H1 (cell line): ENCODE measurements around the gene LRRC9. TPM values are rescaled to one million over a fixed set of nuclear protein-coding genes. Genes with fewer than 3 reads are reported as not detected.

Experiments used
- CTCF ChIA-PET: fragments of 300-600 bp; sonication (Branson Sonifier 250); formaldehyde crosslinking; loops from one replicate; lab custom pipeline; 2021; ENCODE audit not compliant: partially characterized antibody; lab: Charles Lee
- POLR2A ChIA-PET: fragments of 300-600 bp; sonication (Branson Sonifier 250); formaldehyde crosslinking; loops from one replicate; lab custom pipeline; 2021; ENCODE audit warnings: inconsistent platforms; ENCODE audit not compliant: partially characterized antibody; lab: Charles Lee
- DNase-seq, 2 experiments: peaks; one replicate each; pipeline versions ENCODE4 v3.0.0 to v3.0.0-alpha.2; 2010 to 2022; ENCODE audit warnings: low spot score in 2 of 2, low read depth in 1 of 2, mixed read lengths in 1 of 2
- FAIRE-seq: peaks from 2 replicates; lab custom pipeline; 2011; peaks lifted over from hg19 to GRCh38; lab: Jason Lieb, UNC
- H2AFZ ChIP-seq: 2 replicates; pipeline ENCODE4 v1.8.1; 2012; ENCODE audit warnings: low read length, inconsistent platforms
- H2AK5ac ChIP-seq: 2 replicates; pipeline ENCODE4 v1.6.1; 2013; ENCODE audit warnings: low read depth, low read length
- H2BK120ac ChIP-seq: replicated peaks from 2 replicates; pipeline ENCODE3; 2013; ENCODE audit warnings: low read depth, low read length, inconsistent platforms
- H2BK12ac ChIP-seq: 2 replicates; pipeline ENCODE4 v1.6.1; 2013; ENCODE audit warnings: low read depth, low read length
- H2BK15ac ChIP-seq: 2 replicates; pipeline ENCODE4 v1.6.1; 2013; ENCODE audit warnings: low read length
- H2BK20ac ChIP-seq: 2 replicates; pipeline ENCODE4 v1.6.1; 2013; ENCODE audit warnings: low read length
- H2BK5ac ChIP-seq: 2 replicates; pipeline ENCODE4 v1.6.1; 2013; ENCODE audit warnings: low read depth, low read length
- H3K14ac ChIP-seq: 2 replicates; pipeline ENCODE4 v1.6.1; 2013; ENCODE audit warnings: inconsistent platforms; ENCODE audit not compliant: insufficient read length
- H3K18ac ChIP-seq: 2 replicates; pipeline ENCODE4 v1.6.1; 2013; ENCODE audit warnings: low read length; ENCODE audit errors: extremely low read depth
- H3K23ac ChIP-seq: 2 replicates; pipeline ENCODE4 v1.6.1; 2013; ENCODE audit warnings: inconsistent platforms; ENCODE audit not compliant: insufficient read length
- H3K23me2 ChIP-seq: 2 replicates; pipeline ENCODE4 v1.6.1; 2013; ENCODE audit warnings: low read depth, low read length
- H3K27ac ChIP-seq: 2 replicates; pipeline ENCODE4 v1.6.1; 2011; ENCODE audit warnings: low read depth, low read length, inconsistent platforms
- H3K27me3 ChIP-seq, 4 experiments: replicated peaks in 1 of 4; 1 replicate in 1 of 4; 2 replicates in 3 of 4; pipeline versions ENCODE4 v1.6.1 to v1.8.1; 2011 to 2013; ENCODE audit warnings: low read length in 3 of 4, mild to moderate bottlenecking in 3 of 4, inconsistent platforms in 2 of 4, mixed read lengths in 2 of 4, moderate library complexity in 1 of 4; ENCODE audit not compliant: control insufficient read depth in 3 of 4, insufficient read depth in 3 of 4; ENCODE audit errors: extremely low read depth in 1 of 4
- H3K36me3 ChIP-seq, 4 experiments: 2 replicates each; pipeline versions ENCODE4 v1.6.1 to v1.8.1; 2011 to 2013; ENCODE audit warnings: mild to moderate bottlenecking in 4 of 4, low read length in 3 of 4, moderate library complexity in 2 of 4, control low read depth in 1 of 4, inconsistent platforms in 1 of 4; ENCODE audit not compliant: insufficient read depth in 4 of 4, control insufficient read depth in 2 of 4
- H3K4ac ChIP-seq: replicated peaks from 2 replicates; pipeline ENCODE3; 2013; ENCODE audit warnings: low read length, low read depth, mixed read lengths, inconsistent platforms; ENCODE audit not compliant: insufficient read length
- H3K4me1 ChIP-seq, 4 experiments: replicated peaks in 1 of 4; 1 replicate in 1 of 4; 2 replicates in 3 of 4; pipeline versions ENCODE4 v1.6.1 to v1.8.1; 2011 to 2013; ENCODE audit warnings: low read length in 3 of 4, inconsistent platforms in 2 of 4, mixed read lengths in 1 of 4; ENCODE audit not compliant: insufficient read depth in 4 of 4, control insufficient read depth in 3 of 4
- H3K4me2 ChIP-seq, 2 experiments: 2 replicates each; pipeline versions ENCODE4 v1.6.1 to v1.8.1; 2011 to 2013; ENCODE audit warnings: low read depth in 2 of 2, low read length in 2 of 2, control low read depth in 1 of 2, inconsistent platforms in 1 of 2, mild to moderate bottlenecking in 1 of 2; ENCODE audit not compliant: insufficient read depth in 1 of 2
- H3K4me3 ChIP-seq, 4 experiments: fragments of 200-600, 300-600 bp in 1 of 4; sonication (generic), shearing (Covaris generic), sonication (Bioruptor Twin) in 1 of 4; 2 replicates each; pipeline versions ENCODE4 v1.5.1 to v1.8.1; 2011 to 2016; ENCODE audit warnings: low read length in 4 of 4, low read depth in 3 of 4, control low read depth in 2 of 4, inconsistent platforms in 2 of 4, mild to moderate bottlenecking in 2 of 4, mixed read lengths in 1 of 4, moderate library complexity in 1 of 4; ENCODE audit not compliant: insufficient read depth in 2 of 4; ENCODE audit errors: extremely low read depth in 1 of 4
- H3K56ac ChIP-seq: replicated peaks from 2 replicates; pipeline ENCODE3; 2013; ENCODE audit warnings: low read depth, mild to moderate bottlenecking, mixed read lengths, low read length, inconsistent platforms; ENCODE audit not compliant: insufficient read length
- H3K79me1 ChIP-seq: 2 replicates; pipeline ENCODE4 v1.6.1; 2013; ENCODE audit warnings: low read depth, low read length, control low read depth
- H3K79me2 ChIP-seq, 2 experiments: 2 replicates each; pipeline versions ENCODE4 v1.6.1 to v1.8.1; 2012 to 2013; ENCODE audit warnings: low read length in 2 of 2, mild to moderate bottlenecking in 2 of 2, inconsistent platforms in 1 of 2; ENCODE audit not compliant: insufficient read depth in 2 of 2, control insufficient read depth in 1 of 2
- H3K9ac ChIP-seq, 4 experiments: replicated peaks in 1 of 4; 1 replicate in 1 of 4; 2 replicates in 3 of 4; pipeline versions ENCODE4 v1.6.1 to v1.8.1; 2011 to 2013; ENCODE audit warnings: low read depth in 3 of 4, low read length in 3 of 4, control low read depth in 2 of 4, mild to moderate bottlenecking in 2 of 4, moderate library complexity in 2 of 4, inconsistent platforms in 1 of 4; ENCODE audit errors: extremely low read depth in 1 of 4
- H3K9me3 ChIP-seq, 2 experiments: 2 replicates each; pipeline versions ENCODE4 v1.6.1 to v1.8.1; 2012 to 2013; ENCODE audit warnings: mild to moderate bottlenecking in 2 of 2, moderate library complexity in 2 of 2, control low read depth in 1 of 2, inconsistent platforms in 1 of 2, low read depth in 1 of 2, low read length in 1 of 2, mixed read lengths in 1 of 2; ENCODE audit not compliant: insufficient read depth in 2 of 2
- H4K20me1 ChIP-seq, 2 experiments: replicated peaks in 1 of 2; 2 replicates each; pipeline versions ENCODE3 to v1.8.1; 2011 to 2013; ENCODE audit warnings: inconsistent platforms in 2 of 2, low read length in 2 of 2, mild to moderate bottlenecking in 1 of 2; ENCODE audit not compliant: insufficient read depth in 2 of 2, control insufficient read depth in 1 of 2
- H4K5ac ChIP-seq: 2 replicates; pipeline ENCODE4 v1.6.1; 2013; ENCODE audit warnings: low read length, low read depth, mixed read lengths, inconsistent platforms; ENCODE audit not compliant: insufficient read length
- H4K8ac ChIP-seq: 2 replicates; pipeline ENCODE4 v1.8.0; 2013; ENCODE audit warnings: mild to moderate bottlenecking, moderate library complexity, low read length, inconsistent platforms; ENCODE audit not compliant: insufficient read depth; ENCODE audit errors: extremely low read depth
- H4K91ac ChIP-seq: replicated peaks from 2 replicates; pipeline ENCODE3; 2013; ENCODE audit warnings: low read length, mixed read lengths, inconsistent platforms; ENCODE audit not compliant: insufficient read length
- ATF3 ChIP-seq: IDR thresholded peaks from 2 replicates; pipeline ENCODE4 v1.6.1; 2011; ENCODE audit warnings: low read depth, mild to moderate bottlenecking, low read length; ENCODE audit not compliant: insufficient read depth
- CBX5 ChIP-seq: fragments of 300-800, 300-1000 bp; sonication (generic); IDR thresholded peaks from 2 replicates; pipeline ENCODE4 v1.7.1; 2016; ENCODE audit warnings: antibody characterized with exemption, low read length, low read depth
- CEBPB ChIP-seq: IDR thresholded peaks from 2 replicates; pipeline ENCODE4 v1.6.1; 2012; ENCODE audit warnings: low read depth, low read length
- CTBP2 ChIP-seq: IDR thresholded peaks from 2 replicates; pipeline ENCODE4 v1.7.0; 2011; ENCODE audit warnings: borderline replicate concordance, mild to moderate bottlenecking, moderate library complexity, mixed read lengths, low read length; ENCODE audit not compliant: insufficient read depth, insufficient read length
- EP300 ChIP-seq, 2 experiments: IDR thresholded peaks; 1 replicate in 1 of 2; 2 replicates in 1 of 2; pipeline ENCODE4 v1.6.1; 2011 to 2012; ENCODE audit warnings: low read depth in 2 of 2, low read length in 2 of 2, mild to moderate bottlenecking in 2 of 2, borderline replicate concordance in 1 of 2, inconsistent platforms in 1 of 2, moderate library complexity in 1 of 2
- EZH2 ChIP-seq: fragments of 200-600 bp; sonication (generic); IDR thresholded peaks from 2 replicates; pipeline ENCODE4 v1.7.1; 2012; ENCODE audit warnings: low read depth, mild to moderate bottlenecking, moderate library complexity, low read length, inconsistent platforms; ENCODE audit not compliant: severe bottlenecking
- FOSL1 ChIP-seq: IDR thresholded peaks from 2 replicates; pipeline ENCODE4 v1.6.1; 2011; ENCODE audit warnings: mild to moderate bottlenecking, low read depth, low read length, moderate library complexity; ENCODE audit not compliant: insufficient read depth
- GABPA ChIP-seq: IDR thresholded peaks from 2 replicates; pipeline ENCODE4 v1.6.1; 2011; ENCODE audit warnings: mild to moderate bottlenecking, low read length, moderate library complexity, borderline replicate concordance; ENCODE audit not compliant: insufficient read depth
- HDAC6 ChIP-seq: IDR thresholded peaks from one replicate; pipeline ENCODE4 v1.7.1; 2012; ENCODE audit warnings: low read depth, mild to moderate bottlenecking, inconsistent platforms, low read length, moderate library complexity
- KDM5A ChIP-seq: fragments of 200-600 bp; IDR thresholded peaks from 2 replicates; pipeline ENCODE4 v1.7.1; 2012; ENCODE audit warnings: mild to moderate bottlenecking, low read length, inconsistent platforms, mixed read lengths
- NRF1 ChIP-seq: IDR thresholded peaks from 2 replicates; pipeline ENCODE4 v1.6.1; 2011; ENCODE audit warnings: mild to moderate bottlenecking, low read depth, low read length, improper control_type of control experiment
- SP1 ChIP-seq: IDR thresholded peaks from 2 replicates; pipeline ENCODE4 v1.6.1; 2011; ENCODE audit warnings: low read depth, low read length
- SRF ChIP-seq: IDR thresholded peaks from 2 replicates; pipeline ENCODE4 v1.6.1; 2011; ENCODE audit warnings: mild to moderate bottlenecking, low read depth, low read length, moderate library complexity
- WGBS, 2 experiments: shearing (Covaris generic) in 1 of 2; methylation state at CpG; one replicate each; pipeline versions ENCODE4 v1.1.6 to v1.1.7; 2013 to 2015; ENCODE audit warnings: low lambda C conversion rate in 2 of 2, mixed read lengths in 2 of 2, inconsistent platforms in 1 of 2, low coverage in 1 of 2, missing lambda C conversion rate in 1 of 2; ENCODE audit not compliant: insufficient replicate concordance in 2 of 2, insufficient coverage in 1 of 2, insufficient read length in 1 of 2; ENCODE audit errors: extremely low coverage in 1 of 2, missing lambda C conversion rate in 1 of 2; 5-methylcytosine and 5-hydroxymethylcytosine counted together
- polyA plus RNA-seq, 7 experiments: library from polyadenylated mRNA; depleted of rRNA in 3 of 7; stranded (reverse) in 5 of 7; unstranded in 2 of 7; fragments of >200 nt in 5 of 7; fragments of 200-250 nt in 2 of 7; gene quantifications; 1 replicate in 5 of 7; 2 replicates in 1 of 7; 4 replicates in 1 of 7; pipeline versions ENCODE4 v1.2.1 to v1.2.3, GENCODE V29; 2011 to 2013; ENCODE audit warnings: missing spikeins in 2 of 7, mixed read lengths in 2 of 7
- total RNA-seq: library from RNA; stranded (reverse); fragmentation: NEBNext Ultra II Directional; extraction: Animal tissue kit (Norgen Biotek cat#: 25700); gene quantifications from 2 replicates; pipeline ENCODE4 v1.2.1, GENCODE V29; 2021

The LRRC9 gene
- total and polyA plus RNA-seq, 2 of the 8 experiments (the other 6 are each of a cell fraction or from before 2014, with no cell fraction given): 0.12 to 0.84 TPM

- Histone ChIP-seq H4K91ac (no peak overlapping the region), H2BK120ac (no peak overlapping the region), H3K4me2 (no peak overlapping the region), H3K18ac (no peak overlapping the region), H2BK15ac (no peak overlapping the region), H4K8ac (no peak overlapping the region), H3K36me3 (no peaks in the 10 kb centered on the region), H3K79me2 (no peaks in the 10 kb centered on the region), H2BK20ac (no peak overlapping the region), H3K4ac (no peak overlapping the region), H3K23me2 (no peaks in the 10 kb centered on the region), H3K27ac (no peak overlapping the region), H3K14ac (no peak overlapping the region), H3K4me1 (no peaks in the 10 kb centered on the region), H3K9ac (no peak overlapping the region), H2BK12ac (no peak overlapping the region), H3K79me1 (no peaks in the 10 kb centered on the region), H2BK5ac (no peak overlapping the region), H4K20me1 (no peaks in the 10 kb centered on the region), H3K56ac (no peak overlapping the region), H3K4me3 (no peak overlapping the region), H3K23ac (no peak overlapping the region), H4K5ac (no peak overlapping the region), H2AK5ac (no peak overlapping the region), H3K9me3 (peaks cover 5 to 8% of the 10 kb centered on the region in 2 experiments; a peak in 3 of 4 replicates), H3K27me3 (no peaks in the 10 kb centered on the region), H2AFZ (no peak overlapping the region)
- ChIA-PET CTCF (interaction anchor here (6.8 kb wide), 1 partner anchor 21 kb away, joined by 47 read pairs; no protein-coding TSS in a partner anchor), POLR2A (no interaction called here)
- WGBS, 2 experiments: 83% methylated on average over 1 of the region's 1 CpG; no CpG with 5 or more reads in 1 of the 2 experiments
- FAIRE-seq: no peak
- no peak for DNase-seq
- no peak for TF ChIP-seq CBX5
- TF ChIP-seq KDM5A: no peak
- no peak for TF ChIP-seq EP300 (IDR thresholded peaks at IDR 0.05; ENCODE audit: borderline replicate concordance in 1 of 2, low read depth in 2 of 2, low read length in 2 of 2)
- TF ChIP-seq GABPA: no peak
- no peak for TF ChIP-seq FOSL1
- no peak for TF ChIP-seq SP1
- no peak for TF ChIP-seq HDAC6
- TF ChIP-seq SRF: no peak
- no peak for TF ChIP-seq CEBPB
- TF ChIP-seq ATF3: no peak
- TF ChIP-seq CTBP2: no peak
- no peak for TF ChIP-seq NRF1
- TF ChIP-seq EZH2: no peak
Measured at GRCh38 chr14:59986556-59987059, 66.7 kb downstream of the LRRC9 start.
